ENCODE measurements around the gene PRRT1B. TPM values are rescaled to one million over a fixed set of nuclear protein-coding genes. Genes with fewer than 3 reads are reported as not detected.

PRRT1B gene
- total and polyA plus RNA-seq, 2 of the 4 experiments (the other 2 are of a cell fraction) = not detected

GRCh38 chr9:131537946-131538345 is 7.4 kb upstream of the PRRT1B start:
- Histone ChIP-seq H3K4me2 (ENCODE audit: low read depth, low read length) (no peak overlapping the region), H3K27me3 (ENCODE audit: control insufficient read depth, insufficient read depth, low read length) (peaks cover 10% of the 10 kb centered on the region), H2AK9ac (replicated peaks; ENCODE audit: low read depth, low read length, poor library complexity) (no peak overlapping the region), H4K8ac (ENCODE audit: low read depth in 2 of 2, low read length in 2 of 2) (no peak overlapping the region), H2BK20ac (ENCODE audit: low read depth, low read length) (no peak overlapping the region), H3K9me3 (ENCODE audit: control insufficient read depth, insufficient read depth, low read length) (peaks cover 8% of the 10 kb centered on the region), H4K91ac (ENCODE audit: insufficient read depth, low read depth, low read length) (no peak overlapping the region), H3K18ac (ENCODE audit: low read depth, low read length) (no peak overlapping the region), H3K4me3 (ENCODE audit: insufficient read depth, low read depth, low read length) (no peak overlapping the region), H2BK120ac (ENCODE audit: low read depth, low read length) (no peak overlapping the region), H3K14ac (replicated peaks; ENCODE audit: low read depth, low read length) (no peak overlapping the region), H4K20me1 (ENCODE audit: insufficient read depth, low read length) (no peaks in the 10 kb centered on the region), H2AK5ac (ENCODE audit: low read depth, low read length) (no peak overlapping the region), H2AFZ (replicated peaks; ENCODE audit: low read length, poor library complexity) (no peak overlapping the region), H3K23ac (ENCODE audit: low read depth, low read length) (no peak overlapping the region), H3K9ac (ENCODE audit: low read depth, low read length) (no peak overlapping the region), H3K4me1 (ENCODE audit: control insufficient read depth, insufficient read depth, low read length) (no peaks in the 10 kb centered on the region), H3K79me1 (ENCODE audit: low read depth in 1 of 2, low read length in 2 of 2) (no peaks in the 10 kb centered on the region), H2BK15ac (ENCODE audit: low read depth, low read length) (no peak overlapping the region), H3K36me3 (ENCODE audit: control insufficient read depth, insufficient read depth, low read length) (no peaks in the 10 kb centered on the region), H3K4ac (ENCODE audit: low read depth, low read length) (no peak overlapping the region), H3K27ac (ENCODE audit: insufficient read depth, low read length) (no peak overlapping the region), H4K5ac (ENCODE audit: low read depth, low read length) (no peak overlapping the region), H3K56ac (ENCODE audit: extremely low read depth, insufficient read depth, low read length) (no peak overlapping the region), H2BK5ac (ENCODE audit: low read depth, low read length, poor library complexity, severe bottlenecking) (no peak overlapping the region), H3K9me1 (ENCODE audit: insufficient read depth, low read length) (no peaks in the 10 kb centered on the region)
- ATAC-seq (ENCODE audit: low read depth) (no peak), DNase-seq (no peak)
- intact Hi-C loops (cut with micrococcal nuclease) = no loop called here
- TF ChIP-seq FOS (IDR thresholded peaks at IDR 0.05; ENCODE audit: low read depth, low read length) (no peak), MAFK (IDR thresholded peaks at IDR 0.05; ENCODE audit: low read depth, low read length) (no peak), NFE2L2 (IDR thresholded peaks at IDR 0.05; ENCODE audit: low read depth, low read length) (no peak), RCOR1 (IDR thresholded peaks at IDR 0.05; ENCODE audit: insufficient replicate concordance, low read length) (no peak), CHD1 (IDR thresholded peaks at IDR 0.05; ENCODE audit: low read depth, low read length) (no peak), RFX5 (IDR thresholded peaks at IDR 0.05; ENCODE audit: low read depth, low read length) (no peak)
- 96% methylated on average over 7 of the region's 19 CpGs; no CpG with 5 or more reads in 1 of the 2 experiments for WGBS, 2 experiments (ENCODE audit: extremely low coverage in 2 of 2, insufficient read length in 1 of 2)
- in situ Hi-C loops (cut with MboI; ENCODE audit: low sequenced_read_pairs) = no loop called here
- no TSS peak for BruUV-seq (replicated peaks)
- ChIA-PET CTCF (no interaction called here), POLR2A (ENCODE audit: unreplicated experiment) (no interaction called here)
- dilution Hi-C loops (cut with HindIII; ENCODE audit: low sequenced_read_pairs, unreplicated experiment) = no loop called here

All from IMR-90 (cell line).